ENCODE results near the gene PARD3B. TPM values are rescaled to one million over a fixed set of nuclear protein-coding genes. Genes with fewer than 3 reads are reported as not detected.
A peak's percentile ranks its signal among the peaks of the same experiment; 100 is the strongest.

The PARD3B gene
- total and polyA plus RNA-seq, 2 of the 13 experiments (the other 11 are each of a cell fraction or from before 2014, with no cell fraction given), result 0.71 to 2.3 TPM

- DNase-seq (ENCODE audit: low spot score) (no peak), ATAC-seq (no peak), FAIRE-seq (no peak)
- H3K9ac ChIP-seq (ENCODE audit: insufficient read depth, low read depth, low read length), result no peak overlapping the region
- no peaks in the 10 kb centered on the region for H3K27me3 ChIP-seq (ENCODE audit: control insufficient read depth in 1 of 2, insufficient read depth in 2 of 2, low read length in 2 of 2)
- CTCF ChIA-PET (ENCODE audit: low intra/inter-chr PET ratio, low total read pairs), result no interaction called here
- POLR2A ChIA-PET, result no interaction called here
- peaks cover 4% of the 10 kb centered on the region; the same call in 1 of the 2 replicates for H3K9me3 ChIP-seq (ENCODE audit: low read length)
- no peak for TF ChIP-seq MTERF4 (CRISPR knock-in tag; IDR thresholded peaks at IDR 0.05)
- no peak for TF ChIP-seq KMT2B (CRISPR knock-in tag; IDR thresholded peaks at IDR 0.05)
- no peak for TF ChIP-seq E2F2 (CRISPR knock-in tag; IDR thresholded peaks at IDR 0.05; ENCODE audit: borderline replicate concordance)
- TF ChIP-seq THYN1 (CRISPR knock-in tag; IDR thresholded peaks at IDR 0.05; ENCODE audit: borderline replicate concordance, low read depth), result no peak
- TF ChIP-seq MAFK (conservative IDR thresholded peaks at IDR 0.05 in 1 of 2, IDR thresholded peaks at IDR 0.05 in 1 of 2; ENCODE audit: low read length in 2 of 2), result peak; percentile 55 to 69; a peak in 3 of 4 replicates
- TF ChIP-seq ZIK1 (CRISPR knock-in tag; IDR thresholded peaks at IDR 0.05; ENCODE audit: borderline replicate concordance, low read depth), result no peak
- no peak for TF ChIP-seq ZNF709 (CRISPR knock-in tag; IDR thresholded peaks at IDR 0.05)
- peak; percentile 54; the same call in 1 of the 2 replicates for TF ChIP-seq MAFF (IDR thresholded peaks at IDR 0.05; ENCODE audit: low read depth, low read length)
- no TSS peak for BruUV-seq (replicated peaks)
- H3K4me3 ChIP-seq (replicated peaks in 1 of 3; ENCODE audit: insufficient read depth in 1 of 3, low read depth in 2 of 3, low read length in 3 of 3), result no peak overlapping the region
- intact Hi-C loops (cut with micrococcal nuclease; ENCODE audit: unreplicated experiment), result no loop called here
- in situ Hi-C loops (cut with HindIII; ENCODE audit: extremely low pct_ligation_motif_present, low pct_unique_long_range_greater_than_20kb), result no loop called here
- no peaks in the 10 kb centered on the region for H3K36me3 ChIP-seq (replicated peaks in 1 of 2; ENCODE audit: control insufficient read depth in 1 of 2, insufficient read depth in 2 of 2, low read length in 2 of 2)
- no peak overlapping the region for H3K4me2 ChIP-seq (ENCODE audit: low read depth, low read length)
- no peaks in the 10 kb centered on the region for H3K79me2 ChIP-seq (ENCODE audit: insufficient read depth, low read length)
- no peaks in the 10 kb centered on the region for H4K20me1 ChIP-seq (ENCODE audit: insufficient read depth, low read length)
- no peak overlapping the region for H2AFZ ChIP-seq (ENCODE audit: low read length)
- H3K27ac ChIP-seq (ENCODE audit: extremely low read length, insufficient read depth, low read length), result no peak overlapping the region
- no peaks in the 10 kb centered on the region for H3K4me1 ChIP-seq (ENCODE audit: insufficient read depth, low read length)
Measured at GRCh38 chr2:205448189-205448588, 902.9 kb downstream of the PARD3B start.

Data from HepG2 (cell line).